ENCODE data around the gene EHD2.
"Not testable (repeated sequence)": the region's sequence is repeated elsewhere in the genome, so short reads cannot be mapped to it uniquely, and the experiment has no call there.

EHD2 gene

DNA sequence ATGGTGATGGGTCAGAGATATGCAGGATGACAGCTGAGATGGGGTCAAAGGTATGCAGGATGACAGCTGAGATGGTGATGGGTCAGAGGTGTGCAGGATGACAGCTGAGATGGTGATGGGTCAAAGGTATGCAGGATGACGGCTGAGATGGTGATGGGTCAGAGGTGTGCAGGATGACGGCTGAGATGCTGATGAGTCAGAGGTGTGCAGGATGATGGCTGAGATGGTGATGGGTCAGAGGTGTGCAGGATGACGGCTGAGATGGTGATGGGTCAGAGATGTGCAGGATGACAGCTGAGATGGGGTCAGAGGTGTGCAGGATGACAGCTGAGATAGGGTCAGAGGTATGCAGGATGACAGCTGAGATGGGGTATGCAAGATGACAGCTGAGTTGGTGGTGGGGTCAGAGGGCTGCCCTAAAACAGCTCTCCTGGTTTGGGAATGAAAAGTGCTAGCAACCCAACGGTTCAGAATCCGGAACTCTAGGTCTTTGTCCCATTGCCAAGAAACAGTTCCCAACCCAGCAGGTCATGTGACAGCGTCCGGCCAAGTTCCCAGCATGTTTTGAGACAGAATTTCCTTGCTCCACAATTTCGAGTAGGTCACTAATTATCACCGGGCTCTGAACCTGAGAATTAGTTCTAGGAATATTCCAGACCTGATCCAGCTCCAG lies 68.5 kb downstream of the EHD2 start:
- Histone ChIP-seq H3K9me3 (ENCODE audit: insufficient read depth, low read length, severe bottlenecking) (no peaks in the 10 kb centered on the region), H3K4me3 (ENCODE audit: low read depth in 1 of 2, low read length in 2 of 2) (no peak overlapping the region), H3K27me3 (ENCODE audit: insufficient read depth, low read length, poor library complexity) (no peaks in the 10 kb centered on the region), H3K4me1 (ENCODE audit: insufficient read depth, low read length) (peaks cover 26% of the 10 kb centered on the region), H2AFZ (ENCODE audit: low read depth, low read length) (no peak overlapping the region), H3K9ac (ENCODE audit: low read depth, low read length) (no peak overlapping the region), H3K4me2 (ENCODE audit: insufficient read depth, low read length) (no peak overlapping the region), H3K36me3 (ENCODE audit: insufficient read depth, low read length) (peaks cover 14% of the 10 kb centered on the region), H3K79me2 (ENCODE audit: insufficient read depth, low read length) (peaks cover 16% of the 10 kb centered on the region), H3K27ac (ENCODE audit: low read length) (no peak overlapping the region), H4K20me1 (ENCODE audit: insufficient read depth, low read length) (peaks cover 7% of the 10 kb centered on the region)
- no peak for TF ChIP-seq CTCF (IDR thresholded peaks at IDR 0.05; ENCODE audit: borderline replicate concordance, extremely low read depth, low read length, poor library complexity, severe bottlenecking)
- TF ChIP-seq EZH2 (IDR thresholded peaks at IDR 0.05; ENCODE audit: borderline replicate concordance, low read depth, low read length, severe bottlenecking) = no peak
- ATAC-seq (ENCODE audit: insufficient read depth, low read depth) (no peak), DNase-seq (no peak)

- Histone ChIP-seq H3K4me2 (ENCODE audit: insufficient read depth, low read length) (no peak overlapping the region), H4K20me1 (ENCODE audit: insufficient read depth, low read length) (peaks cover 4% of the 10 kb centered on the region), H3K9me3 (ENCODE audit: insufficient read depth, low read length, severe bottlenecking) (no peaks in the 10 kb centered on the region), H2AFZ (ENCODE audit: low read depth, low read length) (no peak overlapping the region), H3K36me3 (ENCODE audit: insufficient read depth, low read length) (peaks cover 5% of the 10 kb centered on the region), H3K4me3 (ENCODE audit: low read depth in 1 of 2, low read length in 2 of 2) (no peak overlapping the region), H3K27ac (ENCODE audit: low read length) (no peak overlapping the region), H3K4me1 (ENCODE audit: insufficient read depth, low read length) (no peaks in the 10 kb centered on the region), H3K9ac (ENCODE audit: low read depth, low read length) (no peak overlapping the region), H3K27me3 (ENCODE audit: insufficient read depth, low read length, poor library complexity) (no peaks in the 10 kb centered on the region), H3K79me2 (ENCODE audit: insufficient read depth, low read length) (no peaks in the 10 kb centered on the region)
- no peak for ATAC-seq (ENCODE audit: insufficient read depth, low read depth)
- DNase-seq = no peak
- TF ChIP-seq CTCF (IDR thresholded peaks at IDR 0.05; ENCODE audit: borderline replicate concordance, extremely low read depth, low read length, poor library complexity, severe bottlenecking) (no peak), EZH2 (IDR thresholded peaks at IDR 0.05; ENCODE audit: borderline replicate concordance, low read depth, low read length, severe bottlenecking) (no peak)
These were observed 73.3 kb downstream of the EHD2 start for GRCh38 chr19:47786566-47786965.

- not testable (repeated sequence) for H3K79me2 ChIP-seq (ENCODE audit: insufficient read depth, low read length); H3K27me3 ChIP-seq (ENCODE audit: insufficient read depth, low read length, poor library complexity); H3K4me3 ChIP-seq (ENCODE audit: low read depth in 1 of 2, low read length in 2 of 2); H2AFZ ChIP-seq (ENCODE audit: low read depth, low read length); ATAC-seq (ENCODE audit: insufficient read depth, low read depth); H3K36me3 ChIP-seq (ENCODE audit: insufficient read depth, low read length); H3K4me1 ChIP-seq (ENCODE audit: insufficient read depth, low read length); H4K20me1 ChIP-seq (ENCODE audit: insufficient read depth, low read length); H3K4me2 ChIP-seq (ENCODE audit: insufficient read depth, low read length); H3K27ac ChIP-seq (ENCODE audit: low read length); DNase-seq; H3K9me3 ChIP-seq (ENCODE audit: insufficient read depth, low read length, severe bottlenecking); H3K9ac ChIP-seq (ENCODE audit: low read depth, low read length)
These were observed 74.1 kb downstream of the EHD2 start for GRCh38 chr19:47787307-47787706.

DNA sequence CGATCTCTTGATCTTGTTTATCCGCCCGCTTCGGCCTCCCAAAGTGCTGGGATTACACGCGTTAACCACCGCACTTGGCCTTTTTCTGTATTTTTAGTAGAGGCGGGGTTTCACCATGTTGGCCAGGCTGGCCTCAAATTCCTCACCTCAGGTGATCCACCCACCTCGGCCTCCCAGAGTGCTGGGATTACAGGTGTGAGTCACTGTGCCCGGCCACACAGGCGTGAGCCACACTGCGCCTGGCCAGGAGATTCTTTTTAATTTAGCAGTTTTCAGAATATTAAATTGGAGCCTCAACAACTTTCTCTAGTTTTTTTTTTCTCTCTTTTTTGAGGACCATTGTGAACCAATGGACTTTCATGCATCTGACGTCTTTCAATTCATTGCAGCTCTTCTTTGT lies 76.6 kb downstream of the EHD2 start:
- not testable (repeated sequence) for H4K20me1 ChIP-seq (ENCODE audit: insufficient read depth, low read length); H3K36me3 ChIP-seq (ENCODE audit: insufficient read depth, low read length); DNase-seq; H3K4me1 ChIP-seq (ENCODE audit: insufficient read depth, low read length); H3K27me3 ChIP-seq (ENCODE audit: insufficient read depth, low read length, poor library complexity); H3K4me2 ChIP-seq (ENCODE audit: insufficient read depth, low read length); ATAC-seq (ENCODE audit: insufficient read depth, low read depth); H3K79me2 ChIP-seq (ENCODE audit: insufficient read depth, low read length); H3K4me3 ChIP-seq (ENCODE audit: low read depth in 1 of 2, low read length in 2 of 2); H3K27ac ChIP-seq (ENCODE audit: low read length); H3K9me3 ChIP-seq (ENCODE audit: insufficient read depth, low read length, severe bottlenecking); H2AFZ ChIP-seq (ENCODE audit: low read depth, low read length); H3K9ac ChIP-seq (ENCODE audit: low read depth, low read length)

Data from DND-41 (cell line).